Activated CD8-positive, alpha-beta memory T cell treated with anti-CD3 and anti-CD28 coated beads, Interleukin-2, amount 50 U/mL, for 48 hours (primary cell): ENCODE measurements around the gene C15orf61.
A peak's percentile ranks its signal among the peaks of the same experiment; 100 is the strongest.

Source experiments
- DNase-seq: peaks from one replicate; pipeline ENCODE4 v3.0.0-alpha.2; 2020

The C15orf61 gene

GRCh38 chr15:67515090-67515489 lies 5.8 kb upstream of the C15orf61 start:
- DNase-seq, result no peak

- no peak for DNase-seq
Observed at GRCh38 chr15:67515557-67515956, 5.4 kb upstream of the C15orf61 start.

GRCh38 chr15:67520321-67521028 lies 456 bp upstream of the C15orf61 start:
- DNase-seq, result no peak

- DNase-seq, result no peak
Observed at GRCh38 chr15:67521783-67522568, 1.0 kb downstream of the C15orf61 start.

- DNase-seq, result no peak
Observed at GRCh38 chr15:67523330-67523729, 2.4 kb downstream of the C15orf61 start.

GRCh38 chr15:67524235-67524634 lies 3.3 kb downstream of the C15orf61 start:
- no peak for DNase-seq

- DNase-seq, result no peak
Observed at GRCh38 chr15:67528513-67528912, 7.6 kb downstream of the C15orf61 start.

- no peak for DNase-seq
Observed at GRCh38 chr15:67531379-67531914, 10.5 kb downstream of the C15orf61 start.

GRCh38 chr15:67533873-67534272 lies 12.9 kb downstream of the C15orf61 start:
- no peak for DNase-seq

- DNase-seq, result no peak
Observed at GRCh38 chr15:67534360-67534759, 13.4 kb downstream of the C15orf61 start.

- DNase-seq, result no peak
Observed at GRCh38 chr15:67537771-67538170, 16.8 kb downstream of the C15orf61 start.

GRCh38 chr15:67542420-67543347 lies 21.8 kb downstream of the C15orf61 start, which contains the start of gene MAP2K5:
MAP2K5 (plus strand) TSS chr15:67542703; CDS start chr15:67543336, 633 bp downstream.
- DNase-seq, result peak; percentile 92

GRCh38 chr15:67543348-67543718 lies 22.4 kb downstream of the C15orf61 start:
- no peak for DNase-seq

- DNase-seq, result no peak
Observed at GRCh38 chr15:67544475-67544874, 23.5 kb downstream of the C15orf61 start.

GRCh38 chr15:67545864-67546263 lies 24.9 kb downstream of the C15orf61 start:
- no peak for DNase-seq

- no peak for DNase-seq
Observed at GRCh38 chr15:67547064-67547463, 26.1 kb downstream of the C15orf61 start.

GRCh38 chr15:67547836-67548235 lies 26.9 kb downstream of the C15orf61 start:
- DNase-seq, result no peak

GRCh38 chr15:67548236-67548852 lies 27.4 kb downstream of the C15orf61 start:
- DNase-seq, result no peak

GRCh38 chr15:67548862-67549651 lies 28.1 kb downstream of the C15orf61 start:
- no peak for DNase-seq

GRCh38 chr15:67549736-67550135 lies 28.8 kb downstream of the C15orf61 start:
- DNase-seq, result no peak

- DNase-seq, result no peak
Observed at GRCh38 chr15:67550522-67550921, 29.6 kb downstream of the C15orf61 start.
